Transverse colon (tissue), 4 donors: ENCODE measurements around the gene KIAA0753. TPM values are rescaled to one million over a fixed set of nuclear protein-coding genes. Genes with fewer than 3 reads are reported as not detected.

ENCODE experiments used
- DNase-seq: peaks from one replicate; pipeline ENCODE4 v3.0.0-alpha.2; 2019
- H3K27ac ChIP-seq, 4 donors: fragments of 200-600 bp; sonication (generic); 2 replicates each; pipeline ENCODE4 v1.5.1; 2016 to 2018; ENCODE audit warnings: inconsistent platforms in 4 of 4
- H3K27me3 ChIP-seq: fragments of 200-600 bp; sonication (generic); 2 replicates; pipeline ENCODE4 v1.5.1; 2017; ENCODE audit warnings: inconsistent platforms
- H3K36me3 ChIP-seq, 4 donors: fragments of 200-600 bp; sonication (generic); 2 replicates each; pipeline ENCODE4 v1.5.1; 2017 to 2019; ENCODE audit warnings: inconsistent platforms in 4 of 4
- H3K4me1 ChIP-seq, 4 donors: fragments of 200-600 bp; sonication (generic); 2 replicates each; pipeline ENCODE4 v1.5.1; 2017 to 2020; ENCODE audit warnings: inconsistent platforms in 4 of 4
- H3K4me3 ChIP-seq, 4 donors: fragments of 200-600 bp; sonication (generic); 1 replicate in 1 of 4; 2 replicates in 3 of 4; pipeline versions ENCODE4 v1.5.1 to v1.6.1; 2017 to 2019; ENCODE audit warnings: inconsistent platforms in 4 of 4
- H3K9me3 ChIP-seq, 2 donors: fragments of 200-600 bp; sonication (generic); 2 replicates each; pipeline ENCODE4 v1.5.1; 2017 to 2019; ENCODE audit warnings: inconsistent platforms in 2 of 2
- EP300 ChIP-seq: sonication (generic); formaldehyde crosslinking; IDR thresholded peaks from one replicate; pipeline ENCODE4 v1.6.1; 2017; ENCODE audit warnings: antibody characterized with exemption, low read depth
- POLR2A ChIP-seq: fragments of 450-650 bp; IDR thresholded peaks from one replicate; pipeline ENCODE4 v1.6.1; 2016; ENCODE audit warnings: antibody characterized with exemption, mild to moderate bottlenecking, moderate library complexity
- POLR2AphosphoS5 ChIP-seq, 3 donors: sonication (generic); formaldehyde crosslinking; IDR thresholded peaks; one replicate each; pipeline ENCODE4 v1.6.1; 2016; ENCODE audit warnings: antibody characterized with exemption in 3 of 3
- WGBS, 2 donors: methylation state at CpG; one replicate each; pipeline ENCODE4 v1.1.5; 2018; ENCODE audit warnings: low coverage in 1 of 2; 5-methylcytosine and 5-hydroxymethylcytosine counted together
- in situ Hi-C, 4 donors: fragments of 200-750 bp; cut with MboI; loops; one replicate each; pipeline versions ENCODE4 v1.15.0 to v1.15.1; 2017; ENCODE audit warnings: low sequenced_read_pairs in 3 of 4, low pct_ligation_motif_present in 1 of 4, low pct_unique_long_range_greater_than_20kb in 1 of 4
- intact Hi-C: fragments of 100-400 bp; cut with DNase I; formaldehyde crosslinking; loops from one replicate; pipeline ENCODE4 v1.15.1; 2023; ENCODE audit warnings: low total_unique reads
- total RNA-seq, 4 donors: library from RNA; depleted of rRNA; stranded (reverse); fragments of >200 nt; gene quantifications; one replicate each; pipeline ENCODE4 v1.1.0, GENCODE V29; 2016
- TF ChIP-seq, protein P1 (sequence below), 5 experiments: fragments of 200-600 bp in 3 of 5; fragments of 450-650 bp in 2 of 5; sonication (generic) in 3 of 5; IDR thresholded peaks; 1 replicate in 2 of 5; 2 replicates in 3 of 5; pipeline ENCODE4 v1.5.1; 2016 to 2017; ENCODE audit warnings: antibody characterized with exemption in 5 of 5, inconsistent platforms in 3 of 5, mild to moderate bottlenecking in 2 of 5, moderate library complexity in 1 of 5

KIAA0753 gene
- total RNA-seq, 4 donors from 2014 or later: 9.8 to 41.1 (median 16.9) TPM

DNA sequence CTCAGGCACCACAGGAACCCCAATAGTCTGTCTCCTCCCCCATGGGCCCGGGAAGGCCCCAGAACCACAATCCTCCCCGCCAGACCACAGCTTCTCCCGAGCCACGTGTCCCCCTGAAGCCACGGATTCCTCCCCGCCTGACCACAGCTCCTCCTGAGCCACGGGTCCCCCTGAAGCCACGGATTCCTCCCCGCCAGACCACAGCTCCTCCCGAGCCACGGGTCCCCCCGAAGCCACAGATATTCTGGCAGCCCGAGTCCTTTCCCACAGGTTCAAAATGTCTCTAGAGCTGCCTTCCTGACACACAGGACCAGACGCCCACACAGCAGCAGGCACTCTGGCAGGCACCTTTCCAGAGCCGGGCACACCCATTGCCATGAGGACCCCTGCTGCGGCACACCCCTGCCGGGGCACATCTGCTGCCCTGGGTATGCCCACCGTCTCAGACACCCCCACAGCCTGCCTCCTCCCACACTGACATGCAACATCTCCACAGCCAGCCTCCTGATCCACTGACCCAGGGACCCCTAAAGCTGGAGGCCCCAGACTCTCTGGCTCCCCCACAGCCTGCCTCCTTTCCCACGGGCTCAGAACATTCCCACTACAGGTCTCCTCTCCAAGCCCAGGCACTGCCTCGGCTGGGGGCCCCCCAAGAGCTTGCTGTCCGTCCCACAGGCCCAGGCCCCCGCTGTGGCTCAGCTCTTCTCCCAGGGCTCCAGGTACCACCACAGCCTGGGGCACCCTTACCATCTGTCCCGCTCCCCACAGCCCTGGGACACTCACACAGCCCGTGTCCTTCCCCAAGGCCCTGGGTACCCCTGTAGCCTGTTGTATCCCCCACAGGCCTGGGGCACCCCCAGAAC is 2.2 kb downstream of the KIAA0753 start:
- 70 to 80% methylated on average over 3 to 23 of the region's 24 CpGs for WGBS, 2 donors
- Histone ChIP-seq H3K27me3 (no peaks in the 10 kb centered on the region), H3K36me3 (peaks cover 0 to 5% (median under 1%) of the 10 kb centered on the region in 4 donors), H3K27ac (no peak overlapping the region), H3K4me3 (no peak overlapping the region), H3K9me3 (no peaks in the 10 kb centered on the region), H3K4me1 (peaks cover 20 to 33% (median 30%) of the 10 kb centered on the region in 4 donors)
- in situ Hi-C loops (loop anchor here (25.0 kb wide), 2 partner anchors 176 to 374 kb away; partner anchors contain the start of genes BCL6B (in 1 of the 4) and RNASEK (in 1 of the 4)), intact Hi-C loops (loop anchor here (5.0 kb wide), 1 partner anchor 1556 kb away; no protein-coding TSS in a partner anchor)
- DNase-seq: no peak
- TF ChIP-seq, protein P1, sequence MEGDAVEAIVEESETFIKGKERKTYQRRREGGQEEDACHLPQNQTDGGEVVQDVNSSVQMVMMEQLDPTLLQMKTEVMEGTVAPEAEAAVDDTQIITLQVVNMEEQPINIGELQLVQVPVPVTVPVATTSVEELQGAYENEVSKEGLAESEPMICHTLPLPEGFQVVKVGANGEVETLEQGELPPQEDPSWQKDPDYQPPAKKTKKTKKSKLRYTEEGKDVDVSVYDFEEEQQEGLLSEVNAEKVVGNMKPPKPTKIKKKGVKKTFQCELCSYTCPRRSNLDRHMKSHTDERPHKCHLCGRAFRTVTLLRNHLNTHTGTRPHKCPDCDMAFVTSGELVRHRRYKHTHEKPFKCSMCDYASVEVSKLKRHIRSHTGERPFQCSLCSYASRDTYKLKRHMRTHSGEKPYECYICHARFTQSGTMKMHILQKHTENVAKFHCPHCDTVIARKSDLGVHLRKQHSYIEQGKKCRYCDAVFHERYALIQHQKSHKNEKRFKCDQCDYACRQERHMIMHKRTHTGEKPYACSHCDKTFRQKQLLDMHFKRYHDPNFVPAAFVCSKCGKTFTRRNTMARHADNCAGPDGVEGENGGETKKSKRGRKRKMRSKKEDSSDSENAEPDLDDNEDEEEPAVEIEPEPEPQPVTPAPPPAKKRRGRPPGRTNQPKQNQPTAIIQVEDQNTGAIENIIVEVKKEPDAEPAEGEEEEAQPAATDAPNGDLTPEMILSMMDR (IDR thresholded peaks at IDR 0.05): no peak
- no peak for TF ChIP-seq POLR2AphosphoS5 (IDR thresholded peaks at IDR 0.05)
- no peak for TF ChIP-seq EP300

DNA sequence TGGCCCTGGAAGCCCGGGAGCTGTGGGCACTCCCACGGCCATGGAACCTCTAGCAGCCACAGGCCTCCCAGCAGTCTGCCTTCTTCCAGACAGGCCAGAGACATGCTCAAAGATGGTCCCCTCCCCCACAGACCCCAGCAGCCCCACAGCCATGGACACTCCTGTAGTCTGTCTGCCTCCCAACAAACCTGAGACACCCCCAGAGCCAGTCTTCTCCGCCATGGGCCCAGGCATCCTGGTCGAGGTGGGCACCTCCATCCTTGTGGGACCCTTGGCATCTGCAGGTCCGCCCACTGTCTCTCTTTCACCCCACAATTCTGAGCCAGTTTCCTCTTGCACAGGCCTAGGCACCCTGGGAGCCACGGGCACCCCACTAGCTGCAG is 3.1 kb downstream of the KIAA0753 start:
- in situ Hi-C loops: loop anchor here (25.0 kb wide), 2 partner anchors 175 to 375 kb away; partner anchors contain the start of genes BCL6B (in 1 of the 4) and RNASEK (in 1 of the 4)
- DNase-seq: no peak
- no peaks in the 10 kb centered on the region for H3K27me3 ChIP-seq
- no peak overlapping the region for H3K4me3 ChIP-seq
- H3K4me1 ChIP-seq: peaks cover 20 to 29% (median 28%) of the 10 kb centered on the region in 4 donors
- no peaks in the 10 kb centered on the region for H3K9me3 ChIP-seq
- no peak overlapping the region for H3K27ac ChIP-seq
- TF ChIP-seq, protein P1 (IDR thresholded peaks at IDR 0.05): no peak
- TF ChIP-seq EP300 (no peak), POLR2A (no peak), POLR2AphosphoS5 (IDR thresholded peaks at IDR 0.05) (no peak)
- H3K36me3 ChIP-seq: peaks cover 0 to 13% (median 2%) of the 10 kb centered on the region in 4 donors
- 89% methylated on average over 6 of the region's 6 CpGs; no CpG with 5 or more reads in 1 of the 2 donors for WGBS, 2 donors
- intact Hi-C loops: loop anchor here (5.0 kb wide), 1 partner anchor 1555 kb away; no protein-coding TSS in a partner anchor

DNA sequence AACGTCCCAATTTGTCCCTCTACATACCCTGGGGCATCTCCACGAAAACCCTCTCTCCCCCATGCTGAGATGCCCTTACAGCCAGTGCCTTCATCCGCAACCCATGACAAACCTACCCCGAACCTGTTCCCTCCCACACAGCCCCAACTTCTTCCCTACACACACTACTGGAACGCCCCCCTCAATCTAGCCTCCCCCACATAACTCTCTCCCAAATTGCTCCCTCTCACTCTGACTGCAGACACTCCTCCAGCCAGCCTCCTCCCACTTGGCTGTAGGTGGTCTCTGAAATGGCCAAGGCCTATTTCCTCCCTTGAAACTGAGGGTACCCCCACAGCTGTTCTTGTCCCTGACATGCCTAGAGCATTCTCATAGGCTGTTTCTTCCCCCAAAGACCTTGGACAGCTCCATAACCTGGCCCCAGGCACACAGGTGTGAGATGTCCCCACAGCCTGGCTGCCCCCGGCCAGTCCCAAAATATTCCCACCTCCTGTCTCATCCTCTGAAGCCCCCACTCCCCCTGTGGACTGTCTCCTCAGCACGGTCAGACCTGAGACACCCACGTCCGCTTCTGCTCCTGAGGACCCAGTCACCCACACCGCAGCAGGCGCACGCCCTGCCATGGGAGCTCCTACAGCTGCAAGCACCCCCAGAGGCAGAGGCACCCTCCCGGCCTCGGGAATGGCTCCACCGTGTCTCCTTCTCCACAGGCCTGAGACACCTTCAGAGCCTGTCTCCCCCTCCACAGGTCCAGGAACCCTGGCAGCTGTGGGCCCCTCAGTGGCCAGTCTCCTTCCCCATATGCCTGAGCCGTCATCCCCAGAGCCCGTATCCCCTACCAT is 3.7 kb downstream of the KIAA0753 start:
- Histone ChIP-seq H3K9me3 (no peaks in the 10 kb centered on the region), H3K27ac (no peak overlapping the region), H3K36me3 (peaks cover 0 to 20% (median 5%) of the 10 kb centered on the region in 4 donors), H3K27me3 (no peaks in the 10 kb centered on the region), H3K4me3 (no peak overlapping the region), H3K4me1 (peaks cover 17 to 23% (median 22%) of the 10 kb centered on the region in 4 donors)
- TF ChIP-seq, protein P1 (IDR thresholded peaks at IDR 0.05): no peak
- TF ChIP-seq POLR2A (no peak), EP300 (no peak), POLR2AphosphoS5 (IDR thresholded peaks at IDR 0.05) (no peak)
- DNase-seq: no peak
- 94 to 100% methylated on average over 2 to 17 of the region's 17 CpGs for WGBS, 2 donors
- in situ Hi-C loops (loop anchor here (25.0 kb wide), 2 partner anchors 175 to 375 kb away; partner anchors contain the start of genes BCL6B (in 1 of the 4) and RNASEK (in 1 of the 4)), intact Hi-C loops (loop anchor here (5.0 kb wide), 1 partner anchor 1555 kb away; no protein-coding TSS in a partner anchor)
